Neural progenitor cell (in vitro differentiated cells): ENCODE results near the gene PTPRT.

Experiments used
- EZH2phosphoT487 ChIP-seq: fragments of 200-600 bp; sonication (generic); IDR thresholded peaks from 2 replicates; pipeline ENCODE4 v1.6.1; 2017; ENCODE audit warnings: antibody characterized with exemption
- TF ChIP-seq, protein P1 (sequence below): fragments of 200-600 bp; sonication (generic); IDR thresholded peaks from 2 replicates; pipeline ENCODE4 v1.5.1; 2017; ENCODE audit warnings: antibody characterized with exemption, mild to moderate bottlenecking

- no peak for TF ChIP-seq EZH2phosphoT487
- TF ChIP-seq, protein P1, sequence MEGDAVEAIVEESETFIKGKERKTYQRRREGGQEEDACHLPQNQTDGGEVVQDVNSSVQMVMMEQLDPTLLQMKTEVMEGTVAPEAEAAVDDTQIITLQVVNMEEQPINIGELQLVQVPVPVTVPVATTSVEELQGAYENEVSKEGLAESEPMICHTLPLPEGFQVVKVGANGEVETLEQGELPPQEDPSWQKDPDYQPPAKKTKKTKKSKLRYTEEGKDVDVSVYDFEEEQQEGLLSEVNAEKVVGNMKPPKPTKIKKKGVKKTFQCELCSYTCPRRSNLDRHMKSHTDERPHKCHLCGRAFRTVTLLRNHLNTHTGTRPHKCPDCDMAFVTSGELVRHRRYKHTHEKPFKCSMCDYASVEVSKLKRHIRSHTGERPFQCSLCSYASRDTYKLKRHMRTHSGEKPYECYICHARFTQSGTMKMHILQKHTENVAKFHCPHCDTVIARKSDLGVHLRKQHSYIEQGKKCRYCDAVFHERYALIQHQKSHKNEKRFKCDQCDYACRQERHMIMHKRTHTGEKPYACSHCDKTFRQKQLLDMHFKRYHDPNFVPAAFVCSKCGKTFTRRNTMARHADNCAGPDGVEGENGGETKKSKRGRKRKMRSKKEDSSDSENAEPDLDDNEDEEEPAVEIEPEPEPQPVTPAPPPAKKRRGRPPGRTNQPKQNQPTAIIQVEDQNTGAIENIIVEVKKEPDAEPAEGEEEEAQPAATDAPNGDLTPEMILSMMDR: no peak
Observed at GRCh38 chr20:43017241-43018030, 172.3 kb downstream of the PTPRT start.
